Measurements from ENCODE around the gene THOP1.
A peak's percentile ranks its signal among the peaks of the same experiment; 100 is the strongest.
"Not testable (repeated sequence)": the region's sequence is repeated elsewhere in the genome, so short reads cannot be mapped to it uniquely, and the experiment has no call there.

THOP1 gene

GRCh38 chr19:2782936-2783780 lies 2.1 kb upstream of the THOP1 start, which contains the start of gene SGTA:
Gene SGTA (minus strand): TSS chr19:2783273. CDS start chr19:2769068, 14,205 bp downstream.
- DNase-seq = peak; percentile 96

GRCh38 chr19:2783781-2784145 lies 1.5 kb upstream of the THOP1 start:
- no peak for DNase-seq

- no peak for DNase-seq
Measured at GRCh38 chr19:2787115-2787514, 1.8 kb downstream of the THOP1 start.

DNA sequence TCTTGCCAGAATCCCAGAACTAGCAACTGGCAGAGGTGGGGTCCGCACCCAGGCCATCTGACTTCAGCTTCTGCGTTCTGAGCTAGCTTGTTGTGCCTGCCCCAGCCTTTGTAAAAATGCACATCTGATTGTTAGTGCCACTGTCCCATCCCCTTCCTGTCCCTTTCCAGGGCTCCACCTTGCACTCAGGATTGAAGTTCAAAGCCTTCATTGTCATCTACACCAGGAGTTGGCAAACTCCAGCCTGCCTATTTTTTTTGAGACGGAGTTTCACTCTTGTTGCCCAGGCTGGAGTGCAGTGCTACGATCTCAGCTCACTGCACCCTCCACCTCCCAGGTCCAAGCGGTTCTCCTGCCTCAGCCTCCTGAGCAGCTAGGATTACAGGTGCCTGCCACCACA lies 2.9 kb downstream of the THOP1 start:
- no peak for DNase-seq

GRCh38 chr19:2790194-2790556 lies 4.9 kb downstream of the THOP1 start:
- DNase-seq = no peak

DNA sequence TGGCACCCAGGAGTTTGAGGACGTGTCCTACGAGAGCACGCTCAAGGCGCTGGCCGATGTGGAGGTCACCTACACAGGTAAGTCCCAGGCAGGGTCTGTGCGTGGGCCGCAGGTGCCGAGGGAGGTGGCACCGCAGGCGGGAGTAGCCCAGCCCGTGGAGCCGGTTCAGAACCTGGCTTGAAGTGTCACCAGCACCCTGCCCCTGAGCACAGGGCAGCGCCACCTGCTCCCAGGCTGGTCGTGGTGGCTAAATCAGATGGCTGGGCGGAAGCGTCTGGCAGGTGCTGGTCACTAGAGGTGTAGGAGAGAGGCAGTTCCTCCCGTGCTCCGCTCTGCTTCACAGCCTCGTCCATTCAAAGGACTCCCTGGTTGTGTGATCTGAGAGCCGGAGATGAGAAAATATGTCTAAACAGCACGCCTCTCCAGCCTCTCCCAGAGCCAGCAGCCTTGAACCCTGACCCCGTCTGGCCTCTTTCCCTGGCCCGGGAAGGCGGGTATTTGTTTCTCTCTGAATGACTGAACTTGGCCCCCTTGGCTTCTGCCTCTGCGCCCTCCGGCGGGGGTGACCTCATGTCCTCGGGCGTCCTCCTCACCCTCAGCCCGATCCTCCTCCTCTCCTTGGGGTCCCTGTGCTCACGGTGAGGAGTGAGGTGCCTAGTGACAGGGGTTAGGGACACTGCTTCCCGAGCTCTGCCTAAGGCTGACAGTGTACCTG lies 5.4 kb downstream of the THOP1 start:
- no peak for DNase-seq

- DNase-seq = no peak
Measured at GRCh38 chr19:2791440-2791839, 6.1 kb downstream of the THOP1 start.

- no peak for DNase-seq
Measured at GRCh38 chr19:2791876-2792275, 6.6 kb downstream of the THOP1 start.

- not testable (repeated sequence) for DNase-seq
Measured at GRCh38 chr19:2792666-2793065, 7.4 kb downstream of the THOP1 start.

- no peak for DNase-seq
Measured at GRCh38 chr19:2793126-2793525, 7.8 kb downstream of the THOP1 start.

GRCh38 chr19:2793577-2793976 lies 8.3 kb downstream of the THOP1 start:
- DNase-seq = no peak

- no peak for DNase-seq
Measured at GRCh38 chr19:2795827-2796658, 10.7 kb downstream of the THOP1 start.

DNA sequence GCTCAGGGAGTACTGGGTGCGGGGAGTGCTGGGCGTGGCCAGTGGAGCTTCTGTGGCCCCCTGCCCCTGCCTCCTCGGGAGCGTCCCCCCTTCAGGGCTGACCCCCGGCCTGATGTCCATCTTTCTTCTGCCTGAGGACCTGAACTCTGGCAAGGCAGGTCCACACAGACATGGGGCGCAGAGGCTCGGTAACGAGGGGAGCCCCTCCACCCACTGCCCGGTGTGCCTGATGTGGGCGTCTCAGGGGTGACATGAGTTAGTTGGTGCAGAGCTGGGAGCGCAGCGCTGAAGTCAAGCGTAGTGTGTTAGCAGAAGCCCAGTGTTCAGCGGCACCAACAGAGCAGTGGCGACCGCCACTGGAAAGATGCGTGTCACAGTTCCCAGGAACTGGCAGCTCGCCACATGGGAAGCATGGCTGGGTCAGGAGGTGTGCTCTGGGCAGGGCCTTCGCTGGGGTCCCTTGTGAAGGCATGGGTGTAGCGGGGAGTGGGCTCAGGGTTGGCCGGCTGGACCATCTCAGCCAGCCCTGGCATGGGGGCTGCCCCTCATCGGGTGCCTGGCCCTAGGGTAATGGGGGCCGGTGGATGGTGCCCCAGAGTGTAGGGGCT lies 11.5 kb downstream of the THOP1 start:
- DNase-seq = no peak

DNA sequence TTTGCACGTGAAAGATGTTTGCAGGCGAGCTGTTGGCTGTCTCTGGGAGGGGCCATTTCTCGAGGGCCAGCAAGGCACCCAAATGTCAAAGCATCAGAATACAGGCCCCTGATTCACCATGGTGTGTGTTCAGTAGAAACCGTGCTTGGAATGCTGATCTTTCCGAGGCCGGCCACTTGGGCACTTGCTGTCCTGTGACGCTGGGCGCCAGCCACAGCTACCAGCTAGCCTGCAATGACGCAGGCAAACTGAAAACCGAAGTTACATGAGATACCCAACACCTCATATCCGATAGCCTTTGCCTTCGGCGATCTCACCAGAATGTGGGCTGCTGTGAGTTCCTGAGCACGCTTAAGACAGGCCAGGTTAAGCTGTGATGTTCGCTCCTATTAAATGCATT lies 12.0 kb downstream of the THOP1 start:
- no peak for DNase-seq

DNA sequence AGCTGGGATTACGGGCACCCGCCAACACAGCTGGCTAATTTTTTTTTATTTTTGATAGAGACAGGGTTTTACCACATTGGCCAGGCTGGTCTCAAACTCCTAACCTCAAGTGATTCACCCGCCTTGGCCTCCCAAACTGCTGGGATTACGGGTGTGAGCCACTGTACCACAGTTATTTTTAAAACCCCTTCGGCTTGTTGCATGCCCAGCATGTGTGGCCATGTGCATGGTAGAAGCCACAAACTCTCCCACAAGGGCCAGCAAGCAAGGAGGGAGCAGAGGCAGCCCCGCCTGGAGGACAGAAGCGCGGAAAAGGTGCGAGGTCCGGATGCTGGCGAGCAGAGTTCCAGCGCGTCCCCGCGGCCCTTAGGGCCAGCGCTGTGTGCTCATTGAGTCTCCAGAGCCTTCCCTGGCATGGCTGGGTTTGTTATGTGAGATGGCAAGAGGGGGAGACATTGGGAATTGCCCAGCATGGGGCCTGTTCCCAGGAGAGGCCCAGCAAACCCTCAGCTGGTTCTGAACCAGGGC lies 12.9 kb downstream of the THOP1 start:
- DNase-seq = no peak

DNA sequence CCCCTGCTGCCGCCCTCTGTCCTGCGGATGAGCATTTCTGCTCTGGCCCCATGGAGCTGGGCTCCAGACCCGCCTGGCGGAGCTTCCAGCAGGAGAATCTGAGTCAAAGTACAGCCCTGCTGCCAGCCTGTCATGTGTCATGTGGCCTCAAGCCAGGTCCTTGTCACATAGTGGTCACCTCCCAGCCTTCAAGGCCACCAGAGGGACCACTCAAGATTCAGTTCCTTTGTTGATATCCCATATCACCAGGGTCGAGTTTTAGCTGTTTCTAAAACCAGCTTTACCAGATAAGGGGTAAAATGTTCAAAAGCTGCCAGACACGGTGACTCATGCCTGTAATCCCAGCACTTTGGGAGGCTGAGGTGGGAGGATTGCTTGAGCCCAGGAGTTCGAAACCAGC lies 13.4 kb downstream of the THOP1 start:
- DNase-seq = no peak

DNA sequence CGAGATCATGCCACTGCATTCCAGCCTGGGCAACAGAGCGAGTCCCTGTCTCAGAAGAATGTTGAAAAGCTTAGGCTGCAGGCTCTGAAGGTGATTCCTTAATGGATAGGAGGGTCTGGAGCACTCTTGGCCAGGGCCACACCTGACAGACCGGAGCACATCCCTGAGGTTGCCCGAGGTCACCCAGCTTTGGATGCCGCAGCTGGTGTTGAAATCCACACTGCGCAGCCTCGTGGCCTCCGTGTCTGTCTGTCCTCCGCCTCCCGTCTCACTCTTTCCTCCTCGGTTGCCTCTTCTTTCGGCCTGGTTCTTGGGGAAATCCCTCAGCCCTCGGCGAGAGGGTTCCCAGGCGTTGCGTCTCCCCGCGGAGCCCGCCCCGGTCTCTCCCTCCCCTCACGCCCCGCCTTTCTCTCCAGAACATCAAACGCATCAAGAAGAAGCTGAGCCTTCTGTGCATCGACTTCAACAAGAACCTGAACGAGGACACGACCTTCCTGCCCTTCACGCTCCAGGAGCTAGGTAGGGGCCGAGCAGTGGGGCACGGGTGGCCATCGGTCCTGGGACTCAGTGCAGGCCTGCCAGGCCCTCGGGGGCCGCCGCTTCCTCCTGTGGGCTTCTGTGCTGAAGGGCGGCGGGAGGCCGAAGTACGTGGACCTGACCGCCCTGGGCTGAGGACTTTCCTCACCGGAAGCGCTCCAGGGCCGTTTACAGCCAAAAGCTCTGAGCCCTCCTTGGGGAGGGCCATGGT lies 14.1 kb downstream of the THOP1 start:
- no peak for DNase-seq

GRCh38 chr19:2800506-2800905 lies 15.2 kb downstream of the THOP1 start:
- no peak for DNase-seq

DNA sequence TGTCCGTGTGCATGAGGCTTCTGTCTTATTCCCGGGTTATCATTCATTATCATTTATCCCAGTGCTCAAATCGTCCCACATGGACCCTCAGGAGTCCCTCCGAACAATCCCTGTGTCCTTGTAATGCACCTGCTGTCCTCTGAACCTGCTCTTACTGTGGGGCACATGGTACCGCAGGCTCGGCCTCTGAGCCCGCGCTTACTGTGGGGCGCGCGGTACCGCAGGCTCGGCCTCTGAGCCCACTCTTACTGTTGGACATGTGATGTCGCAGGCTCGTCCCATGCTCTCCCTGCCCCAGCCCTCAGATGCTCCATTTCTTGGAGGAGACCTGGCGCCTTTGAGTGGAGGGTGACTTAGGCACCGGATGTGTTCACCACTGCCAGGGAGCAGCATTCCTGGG lies 17.5 kb downstream of the THOP1 start:
- no peak for DNase-seq

DNA sequence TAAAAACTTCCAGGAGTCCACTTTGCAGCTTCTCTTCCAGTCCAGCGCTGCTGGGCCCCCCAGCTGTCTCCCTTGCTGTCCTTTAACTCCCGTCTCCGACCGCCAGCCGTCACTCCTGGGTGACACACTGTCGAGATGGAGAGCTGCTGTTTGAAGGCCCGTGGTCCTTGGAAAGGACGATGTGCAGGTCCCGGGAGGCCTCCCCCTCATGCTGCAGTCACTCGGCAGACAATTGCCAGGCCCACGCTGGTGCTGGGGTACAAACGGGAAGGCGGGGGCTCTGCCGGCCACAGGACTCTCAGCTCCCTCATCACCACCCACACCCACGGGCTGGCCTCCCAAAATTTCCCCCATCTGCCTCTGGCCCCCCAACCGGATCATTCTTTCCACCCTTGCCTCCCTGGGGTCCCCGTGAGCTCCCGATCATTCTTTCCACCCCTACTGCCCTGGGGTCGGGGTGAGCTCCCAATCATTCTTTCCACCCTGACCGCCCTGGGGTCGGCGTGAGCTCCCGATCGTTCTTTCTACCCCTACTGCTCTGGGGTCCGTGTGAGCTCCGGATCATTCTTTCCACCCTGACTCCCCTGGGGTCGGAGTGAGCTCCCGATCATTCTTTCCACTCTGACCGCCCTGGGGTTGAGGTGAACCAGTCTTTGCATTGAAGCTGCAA lies 18.3 kb downstream of the THOP1 start:
- no peak for DNase-seq

Data from NCI-H1436 (cell line).